Amniotic stem cell (primary cell): ENCODE measurements around the gene FAM199X.

Experiments
- DNase-seq: peaks from one replicate; lab custom pipeline; 2025; lab: John Stamatoyannopoulos, UW

Gene FAM199X

DNA sequence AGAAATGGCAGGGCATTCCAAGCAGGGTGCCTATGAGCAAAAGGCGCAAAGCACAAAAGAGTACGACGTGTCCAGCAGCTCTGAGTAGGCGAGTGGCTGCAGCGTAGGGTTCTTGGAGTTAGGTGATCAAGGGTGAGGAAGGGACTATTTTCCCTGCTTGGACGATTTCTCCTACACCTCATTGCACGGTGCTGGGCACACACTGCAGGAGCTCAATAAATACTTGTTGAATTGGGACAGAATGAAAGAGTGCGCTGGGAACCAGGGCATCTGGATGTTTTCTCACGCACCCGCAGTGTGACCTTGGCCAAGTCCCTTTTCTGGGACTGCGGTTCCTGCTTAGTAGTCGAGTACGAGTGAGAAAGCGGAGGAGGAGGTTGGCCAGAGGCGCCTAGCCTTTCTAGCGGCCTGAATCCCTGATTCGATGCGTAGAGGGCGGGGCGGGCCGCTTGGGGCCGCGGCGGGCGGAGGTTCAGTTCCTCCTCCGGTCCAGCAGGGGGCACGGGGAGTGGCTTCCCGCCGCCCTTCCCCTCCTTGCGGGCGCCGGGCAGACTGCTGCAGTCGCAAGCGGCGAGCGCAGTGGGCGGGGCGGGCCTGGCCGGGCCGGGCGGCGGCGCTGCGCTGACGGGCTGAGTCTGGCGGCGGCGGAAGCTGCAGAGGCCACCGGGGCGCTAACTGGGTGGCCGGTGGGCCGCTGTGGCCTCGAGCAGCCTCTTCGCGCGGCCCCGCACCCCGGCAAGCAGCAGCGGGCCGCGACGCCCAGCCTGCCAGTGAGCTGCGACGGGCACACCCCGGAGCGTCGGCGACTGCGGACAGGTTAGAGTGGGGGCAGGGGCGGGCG lies at the start of gene FAM199X:
FAM199X (plus strand) TSS at position 560 of the 841 bp plus-strand sequence. CDS start 333 bp downstream, outside the sequence.
- DNase-seq, result peak; percentile 59

DNA sequence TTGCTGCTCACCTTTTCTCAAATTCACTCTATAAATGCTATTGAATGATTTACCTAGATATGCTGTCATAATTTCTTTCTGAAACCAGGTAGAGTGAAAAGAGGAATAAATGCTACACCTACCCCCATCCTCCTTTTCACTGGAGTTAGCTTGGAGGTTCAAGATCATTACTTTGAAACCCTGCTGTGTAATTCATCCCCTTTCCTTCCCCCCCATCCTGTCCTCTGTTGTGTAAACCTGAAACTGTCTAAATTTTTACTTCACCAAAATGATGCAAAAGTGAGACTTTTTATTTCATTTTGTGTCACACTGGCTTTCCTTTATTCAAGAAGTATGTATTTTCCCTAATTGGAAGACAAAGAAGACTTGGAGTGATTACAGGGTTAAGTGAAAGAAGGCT lies 48.5 kb upstream of the FAM199X start:
- DNase-seq, result no peak

DNA sequence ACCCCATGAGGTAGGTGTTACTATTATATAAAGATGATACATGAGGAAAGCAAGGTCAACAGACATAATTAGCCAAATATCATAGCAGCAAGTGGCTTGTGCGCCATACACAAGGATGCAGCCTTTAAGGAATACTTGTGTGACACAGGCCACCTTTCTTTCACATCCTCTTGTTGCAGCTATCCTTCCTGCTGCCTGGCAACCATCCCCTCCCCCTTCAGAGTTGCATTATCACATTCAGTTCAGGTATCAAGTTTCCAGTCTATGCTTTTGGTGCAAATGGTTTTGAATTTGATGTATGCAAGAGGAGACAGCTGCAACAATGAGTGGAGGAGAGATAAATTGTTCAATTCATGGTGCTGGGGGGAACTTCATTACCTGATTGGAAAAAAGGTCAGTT lies 47.5 kb upstream of the FAM199X start:
- DNase-seq, result no peak

DNA sequence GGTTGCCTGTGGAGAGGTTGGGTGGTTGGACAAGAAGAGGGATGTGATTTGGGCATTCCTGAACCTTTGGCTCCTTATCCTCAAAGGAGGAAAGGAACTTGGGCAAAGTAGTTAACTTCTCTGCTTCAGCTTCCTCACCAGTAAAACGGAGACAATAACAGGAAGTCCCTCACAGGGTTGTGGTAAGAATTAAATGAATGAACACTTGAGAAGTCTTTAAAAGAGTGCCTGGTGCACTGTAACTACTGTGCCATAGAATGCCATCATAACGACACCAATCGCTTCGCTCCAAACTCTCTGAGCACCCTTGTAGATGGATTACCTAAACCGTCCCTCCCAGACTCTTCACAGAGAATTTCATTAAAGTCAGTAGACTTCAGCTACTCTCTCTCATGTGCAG lies 43.4 kb upstream of the FAM199X start:
- DNase-seq, result no peak

DNA sequence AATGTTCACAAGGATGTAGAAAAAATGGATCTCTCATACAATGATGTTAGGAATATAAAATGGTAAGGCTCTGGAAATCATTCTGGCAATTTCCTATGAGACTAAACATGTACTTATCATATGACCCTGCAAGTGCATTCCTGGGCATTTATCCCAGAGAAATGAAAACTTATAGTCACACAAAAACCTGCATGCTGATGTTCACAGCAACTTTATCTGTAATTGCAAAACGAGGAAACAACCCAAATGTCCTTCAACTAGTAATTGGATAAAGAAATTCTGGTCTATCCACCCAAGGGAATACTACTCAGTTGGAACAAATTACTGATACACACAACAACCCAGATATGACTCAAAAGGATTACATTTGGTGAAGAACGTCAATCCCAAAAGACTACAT lies 39.4 kb upstream of the FAM199X start:
- DNase-seq, result no peak

DNA sequence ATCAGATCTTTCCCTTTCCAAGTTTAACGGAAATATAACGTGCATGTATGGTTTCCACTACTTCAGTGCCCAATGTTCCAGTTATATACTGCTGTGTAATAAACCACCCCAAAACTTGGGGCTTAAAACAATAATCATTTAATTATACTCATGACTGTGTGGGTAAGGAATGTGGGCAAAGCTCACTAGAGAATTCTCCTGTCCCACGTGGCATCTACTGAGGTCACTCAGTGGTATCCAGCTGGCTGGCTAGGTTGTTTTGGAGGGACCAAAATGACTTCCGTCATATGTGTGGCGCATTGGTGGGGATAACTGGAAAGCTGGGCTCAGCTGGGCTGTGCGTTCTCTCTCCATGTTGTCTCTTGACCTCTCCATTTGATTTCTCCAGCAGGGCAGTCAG lies 35.4 kb upstream of the FAM199X start:
- DNase-seq, result no peak

DNA sequence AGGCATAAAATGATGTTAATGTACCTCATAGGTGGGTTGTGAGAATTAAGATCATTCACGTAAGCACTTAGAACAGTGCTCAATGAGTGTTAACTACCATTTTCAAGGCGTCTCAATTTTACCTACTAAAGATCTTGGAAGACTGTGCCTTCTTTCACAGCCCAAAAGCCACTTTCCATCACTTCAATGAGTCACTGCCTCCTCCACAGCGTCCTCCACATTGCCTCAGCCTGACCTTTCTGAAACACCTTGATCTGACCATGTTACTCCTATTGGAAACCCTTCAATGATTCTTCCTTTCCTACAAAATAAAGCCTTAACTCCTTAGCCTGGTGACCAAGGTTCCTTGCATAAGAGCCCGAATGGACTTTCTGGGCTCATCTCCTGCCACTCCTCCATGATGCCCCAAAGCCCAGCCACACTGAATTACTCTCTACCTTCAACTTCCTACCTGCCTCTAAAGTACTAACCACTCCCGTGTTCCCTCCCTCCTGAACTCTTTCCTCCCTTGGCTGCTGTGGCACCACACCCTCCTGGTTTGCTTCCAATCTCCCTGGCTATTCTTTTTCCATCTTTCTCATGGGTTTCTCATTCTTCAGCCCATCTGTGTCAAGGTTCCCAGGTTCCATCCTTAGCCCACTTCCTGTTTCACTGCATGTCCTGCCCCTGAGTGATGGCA lies 31.5 kb upstream of the FAM199X start:
- no peak for DNase-seq

DNA sequence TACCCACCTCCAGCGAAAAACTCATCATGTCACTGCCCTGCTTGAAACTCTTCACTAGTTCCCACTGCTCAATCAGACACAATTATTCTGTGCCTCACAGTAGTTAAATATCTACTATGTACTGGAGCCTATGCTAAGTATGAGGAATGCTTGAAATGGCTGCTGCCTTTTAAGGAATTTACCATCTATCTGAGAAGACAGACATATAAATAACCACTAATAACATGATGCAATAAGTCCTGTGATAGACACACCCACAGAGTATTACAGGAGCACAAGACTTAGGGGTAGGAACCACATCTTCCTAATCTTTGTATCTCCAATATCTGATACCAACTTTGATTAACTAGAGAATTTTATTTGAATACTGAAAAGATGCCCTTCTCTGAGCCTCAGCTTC lies 30.6 kb upstream of the FAM199X start:
- no peak for DNase-seq

DNA sequence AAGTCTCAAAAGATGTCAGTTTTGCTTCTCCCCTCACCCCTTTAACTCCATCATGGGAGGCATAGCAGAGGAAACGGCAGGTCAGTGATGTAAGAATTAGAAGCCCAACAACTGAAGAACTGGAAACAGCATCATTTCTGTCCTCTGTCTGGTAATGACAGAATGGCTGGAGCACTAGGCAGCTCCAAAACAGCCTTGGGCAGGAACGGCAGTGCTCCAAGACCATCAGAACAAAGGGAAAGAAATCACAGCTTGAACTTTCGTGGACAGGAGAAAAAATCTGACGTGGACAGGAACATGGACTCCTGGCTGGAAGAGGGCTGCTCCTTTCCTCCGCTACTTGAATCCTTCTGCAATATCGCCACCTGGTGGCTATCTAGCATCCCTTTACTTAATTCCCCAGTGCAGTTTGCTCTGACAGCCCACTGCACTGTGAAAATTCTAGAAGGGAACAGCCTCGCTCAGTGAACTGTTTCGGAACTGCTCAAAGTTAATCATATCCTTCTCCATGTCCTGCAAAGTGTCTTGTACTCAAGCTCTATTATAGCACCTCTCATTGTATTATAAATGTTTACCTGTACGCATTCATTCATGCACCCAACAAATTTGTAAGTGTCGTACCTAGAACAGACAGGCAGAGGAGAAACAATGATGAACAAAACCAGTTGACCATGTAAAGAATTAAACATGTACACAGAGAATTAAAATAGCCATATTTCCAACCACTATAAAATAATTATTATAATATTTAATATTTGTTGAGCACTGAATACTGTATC lies 29.8 kb upstream of the FAM199X start:
- DNase-seq, result peak; percentile 44

DNA sequence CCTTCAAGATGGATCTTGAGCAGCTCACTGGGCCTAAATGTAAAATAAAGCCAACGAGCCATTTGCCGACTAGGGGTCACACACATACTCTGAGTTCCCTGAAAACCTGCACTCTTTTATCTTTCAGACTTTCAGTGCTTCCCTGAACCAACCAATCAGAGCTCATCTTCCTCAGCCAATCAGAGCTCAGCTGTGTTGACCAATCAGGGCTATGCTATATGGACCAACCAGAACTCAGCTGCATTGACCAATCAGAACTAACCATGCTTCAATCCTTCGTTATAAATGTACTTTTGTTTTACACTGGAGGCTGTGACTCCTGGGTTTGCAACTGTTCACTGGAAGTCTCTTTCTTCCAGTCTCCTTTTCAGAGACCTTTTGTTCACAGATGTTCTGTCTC lies 28.8 kb upstream of the FAM199X start:
- no peak for DNase-seq

DNA sequence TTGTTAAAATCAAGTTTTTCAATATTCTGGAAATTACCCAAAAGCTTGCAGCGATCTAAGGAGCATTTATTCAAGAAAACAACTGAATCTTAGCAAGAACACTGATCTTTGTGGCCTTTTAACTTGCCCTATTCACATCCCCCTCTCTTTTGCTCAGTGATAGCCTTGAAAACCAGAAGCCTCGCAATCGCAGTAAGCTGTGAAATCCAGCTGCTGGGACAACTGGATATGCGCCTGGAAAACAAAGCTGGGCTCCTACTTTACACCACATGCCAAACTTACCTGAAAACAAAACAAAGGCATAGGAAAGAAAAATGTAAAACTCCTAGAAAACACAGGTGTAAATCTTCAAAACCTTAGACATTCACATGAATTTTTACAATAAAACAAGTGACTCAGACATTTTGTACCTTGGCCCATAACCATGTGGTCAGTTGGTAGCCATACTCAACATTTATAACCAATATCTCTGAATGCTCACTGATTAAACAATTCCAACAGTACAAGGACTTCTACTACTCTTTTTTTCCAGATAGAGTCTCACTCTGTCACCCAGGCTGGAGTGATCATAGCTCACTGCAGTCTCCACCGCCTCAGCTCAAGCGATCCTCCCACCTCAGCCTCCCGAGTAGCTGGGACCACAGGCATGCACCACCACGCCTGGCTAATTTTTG lies 25.0 kb upstream of the FAM199X start:
- DNase-seq, result no peak

DNA sequence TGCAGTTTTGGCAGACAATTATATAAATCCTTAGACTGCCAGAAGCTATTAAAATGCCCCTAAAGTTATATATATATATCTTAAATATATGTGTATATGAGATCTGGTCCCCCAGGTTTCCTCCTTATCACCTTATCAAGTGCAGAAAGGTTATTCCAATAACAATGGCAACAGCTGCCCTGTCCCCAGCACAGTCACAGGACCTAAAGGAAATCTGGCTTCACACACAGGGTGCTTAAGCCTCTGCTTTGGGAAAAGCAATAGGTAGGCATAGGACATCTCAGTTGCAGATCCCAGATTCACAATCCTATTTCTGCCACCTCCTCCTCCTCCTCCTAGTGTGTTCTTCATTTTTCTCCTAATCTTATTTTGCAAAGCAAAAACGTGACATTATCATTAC lies 15.2 kb upstream of the FAM199X start:
- no peak for DNase-seq

DNA sequence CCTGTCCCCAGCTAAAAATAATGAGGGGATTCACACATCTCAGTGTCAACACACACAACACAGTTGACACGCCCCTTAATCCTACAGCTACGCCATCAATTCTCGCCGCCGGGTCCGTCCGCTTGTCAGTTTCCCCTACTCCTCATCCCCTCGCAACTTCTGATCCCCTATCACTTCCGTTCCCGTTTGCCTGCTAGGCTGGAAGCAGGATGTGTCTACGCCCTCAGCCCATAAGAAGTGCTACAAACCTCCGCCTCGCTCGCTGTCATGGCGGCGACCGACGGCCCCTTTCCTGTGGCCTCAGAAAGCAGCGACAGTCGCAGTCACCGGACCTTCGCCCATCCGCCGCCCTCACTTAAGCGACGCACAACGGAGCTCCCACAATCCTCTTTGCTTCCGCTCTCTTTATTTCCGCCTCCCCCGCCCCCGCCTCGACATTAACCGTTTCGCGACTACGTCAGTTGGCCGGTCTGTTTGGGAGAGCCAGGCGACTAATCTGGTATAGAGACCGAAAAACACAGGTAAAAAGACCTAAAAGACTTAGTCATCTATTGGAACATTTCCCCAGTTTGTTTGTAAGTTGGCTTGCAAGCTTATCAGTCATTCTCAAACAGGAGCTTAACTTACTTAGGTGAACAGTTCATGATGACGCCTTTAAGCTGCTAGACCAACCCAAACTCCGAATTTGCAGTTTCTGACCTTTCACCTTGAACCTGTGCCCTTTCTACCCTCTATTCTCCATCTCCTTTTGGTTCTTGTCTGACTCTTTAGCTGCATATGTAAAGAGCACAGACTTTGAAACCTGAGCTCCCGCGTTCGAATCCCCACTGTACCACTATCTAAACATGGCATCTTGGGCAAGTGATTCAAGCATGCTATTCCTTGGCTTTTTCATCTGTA lies 9.4 kb upstream of the FAM199X start, which contains the start of gene SLC25A53:
SLC25A53 (minus strand) TSS at position 380 of the 900 bp plus-strand sequence. CDS start 51,752 bp downstream, outside the sequence.
- DNase-seq, result peak; percentile 49

DNA sequence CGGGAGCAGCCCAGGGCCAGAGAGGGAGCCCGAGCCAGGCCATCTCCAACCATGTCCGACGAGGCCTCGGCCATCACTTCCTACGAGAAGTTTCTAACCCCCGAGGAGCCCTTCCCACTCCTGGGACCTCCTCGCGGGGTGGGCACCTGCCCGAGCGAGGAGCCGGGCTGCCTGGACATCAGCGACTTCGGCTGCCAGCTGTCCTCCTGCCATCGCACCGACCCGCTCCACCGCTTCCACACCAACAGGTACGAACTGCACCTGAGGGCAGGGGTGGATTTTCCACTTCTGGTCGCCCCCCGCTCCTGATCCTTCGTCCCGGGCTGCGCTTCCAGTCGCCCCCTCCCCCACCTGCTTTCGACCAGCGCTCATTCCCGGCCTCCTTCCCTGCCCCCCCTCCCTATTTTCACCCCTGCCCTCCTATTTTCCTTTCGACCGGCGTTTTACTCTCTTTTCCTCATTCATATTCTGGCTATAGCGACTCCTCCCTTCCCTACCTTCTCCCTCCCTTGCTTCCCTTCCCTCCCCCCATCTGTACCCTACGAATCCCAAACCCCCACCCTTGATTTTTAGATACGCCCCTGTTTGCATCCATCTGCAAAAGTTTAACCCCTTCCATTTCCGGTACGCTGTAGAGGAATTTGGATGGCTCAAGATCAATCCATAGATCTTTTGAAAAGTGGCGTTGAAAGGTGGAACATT lies 633 bp downstream of the FAM199X start:
- no peak for DNase-seq

DNA sequence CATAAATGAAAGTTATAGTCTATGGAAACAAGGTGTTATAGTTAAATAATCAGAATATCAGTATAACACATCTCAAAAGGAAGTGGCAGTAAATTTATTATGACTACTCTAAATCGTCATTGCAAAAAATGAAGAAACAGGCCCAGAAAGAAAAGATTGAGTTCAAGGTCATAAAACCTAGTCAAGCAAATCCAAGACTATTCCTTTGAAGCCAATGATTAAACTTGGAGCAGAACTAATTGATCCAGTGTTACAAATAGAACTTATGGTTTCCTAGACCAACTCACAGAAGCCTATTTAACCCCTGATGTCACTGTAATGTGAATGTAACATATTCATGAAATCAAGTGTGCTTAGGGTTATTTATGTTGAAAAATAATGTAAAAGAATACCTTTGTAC lies 1.9 kb downstream of the FAM199X start:
- no peak for DNase-seq

DNA sequence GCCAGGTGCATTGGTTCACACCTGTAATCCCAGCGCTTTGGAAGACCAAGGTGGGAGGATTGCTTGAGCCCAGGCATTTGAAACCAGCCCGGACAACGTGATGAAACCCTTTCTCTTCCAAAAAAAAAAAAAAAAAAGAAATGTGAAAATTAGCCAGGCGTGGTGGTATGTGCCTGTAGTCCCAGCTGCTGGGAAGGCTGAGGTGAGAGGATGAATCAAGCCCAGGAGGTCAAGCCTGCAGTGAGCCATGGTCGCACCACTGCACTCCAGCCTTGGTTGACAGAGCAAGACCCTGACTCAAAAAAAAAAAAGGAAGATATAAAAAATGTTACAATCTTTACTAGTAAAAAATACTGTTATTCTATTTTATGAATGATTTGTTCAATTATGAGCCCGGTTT lies 5.9 kb downstream of the FAM199X start:
- DNase-seq, result no peak

DNA sequence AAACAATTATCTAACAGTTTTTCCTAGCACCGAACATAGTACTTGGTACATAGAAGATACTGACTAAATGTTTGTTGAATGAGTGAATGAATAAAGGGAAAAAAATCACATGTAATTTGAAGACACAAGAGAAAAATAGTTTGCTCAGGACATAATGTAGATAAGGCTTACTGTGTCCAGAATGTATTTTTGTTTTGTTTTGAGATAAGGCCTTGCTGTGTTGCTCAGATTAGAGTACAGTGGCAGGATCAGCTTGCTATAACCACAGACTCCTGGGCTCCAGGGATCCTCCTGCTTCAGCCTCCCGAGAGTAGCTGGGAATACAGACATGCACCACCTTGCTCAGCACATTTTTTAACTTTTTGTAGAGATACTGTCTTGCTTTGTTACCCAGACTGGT lies 6.5 kb downstream of the FAM199X start:
- no peak for DNase-seq

DNA sequence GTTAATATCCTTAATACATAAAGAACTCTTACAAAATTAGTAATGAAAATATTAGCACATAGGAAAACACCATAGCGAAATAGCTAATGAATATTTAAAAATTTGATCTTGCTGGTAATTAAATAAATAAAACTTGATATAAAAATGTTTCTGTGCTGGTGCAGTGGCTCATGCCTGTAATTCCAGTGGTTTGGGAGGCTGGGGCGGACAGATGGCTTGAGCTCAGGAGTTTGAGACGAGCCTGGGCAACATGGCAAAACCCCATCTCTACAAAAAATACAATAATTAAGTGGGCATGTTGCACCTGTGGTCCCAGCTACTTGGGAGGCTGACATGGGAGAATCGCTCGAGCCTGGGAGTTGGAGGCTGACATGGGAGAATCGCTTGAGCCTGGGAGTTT lies 7.6 kb downstream of the FAM199X start:
- DNase-seq, result no peak

DNA sequence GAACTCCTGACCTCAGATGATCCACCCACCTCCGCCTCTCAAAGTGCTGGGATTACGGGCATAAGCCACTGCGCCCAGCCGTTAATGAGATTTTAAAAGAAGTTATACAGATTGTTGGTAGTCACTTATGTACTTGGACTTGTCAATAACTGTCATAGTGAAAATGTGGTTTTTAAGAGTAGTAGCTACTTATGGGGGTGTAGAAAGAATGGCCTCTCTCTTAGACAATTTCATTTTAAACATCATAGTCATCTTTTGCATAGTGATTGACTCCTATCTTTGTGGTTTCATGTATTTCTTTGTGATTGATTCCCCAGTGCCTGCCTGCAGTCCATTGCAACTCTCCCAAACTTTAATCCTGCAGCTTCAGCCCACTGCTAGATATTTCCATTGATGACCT lies 17.4 kb downstream of the FAM199X start:
- DNase-seq, result no peak

DNA sequence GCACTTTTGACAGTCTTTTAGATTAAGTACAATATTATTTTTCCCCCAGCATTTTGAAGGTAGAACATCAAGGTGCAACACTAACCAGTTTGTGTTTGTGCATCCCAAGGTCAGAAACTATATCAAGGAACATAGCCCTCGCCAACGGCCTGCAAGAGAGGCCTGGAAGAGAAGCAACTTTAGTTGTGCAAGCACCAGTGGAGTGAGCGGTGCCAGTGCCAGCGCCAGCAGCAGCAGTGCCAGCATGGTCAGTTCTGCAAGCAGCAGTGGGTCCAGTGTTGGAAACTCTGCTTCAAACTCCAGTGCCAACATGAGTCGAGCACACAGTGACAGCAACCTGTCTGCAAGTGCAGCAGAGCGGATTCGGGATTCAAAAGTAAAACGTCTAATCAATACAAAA lies 21.7 kb downstream of the FAM199X start:
- no peak for DNase-seq
